AG04450 (cell line): ENCODE data around the gene VAMP7. TPM values are rescaled to one million over a fixed set of nuclear protein-coding genes. Genes with fewer than 3 reads are reported as not detected.
"Not testable (repeated sequence)": the region's sequence is repeated elsewhere in the genome, so short reads cannot be mapped to it uniquely, and the experiment has no call there.

Source experiments
- CTCF ChIA-PET: fragments of 300-600, 350-600 bp; formaldehyde crosslinking; extraction: SDS; loops from one replicate; lab custom pipeline; 2022; ENCODE audit warnings: antibody characterized with exemption, inconsistent platforms; lab: Charles Lee
- POLR2A ChIA-PET: fragments of 350-600 bp; formaldehyde crosslinking; extraction: SDS; loops from one replicate; lab custom pipeline; 2021; ENCODE audit warnings: antibody characterized with exemption, inconsistent platforms; lab: Yijun Ruan, JAX
- DNase-seq: peaks from one replicate; pipeline ENCODE4 v3.0.0-alpha.2; 2011; ENCODE audit warnings: low read depth, low spot score
- H3K27ac ChIP-seq: one replicate; pipeline ENCODE4 v1.5.1; 2012; ENCODE audit warnings: low read depth, low read length, control low read depth
- H3K27me3 ChIP-seq: one replicate; pipeline ENCODE4 v1.6.0; 2012; ENCODE audit warnings: low read length; ENCODE audit not compliant: control insufficient read depth, insufficient read depth
- H3K4me3 ChIP-seq: 2 replicates; pipeline ENCODE4 v1.5.1; 2011; ENCODE audit warnings: mild to moderate bottlenecking, low read depth, low read length, control low read depth
- H3K9me3 ChIP-seq: 2 replicates; pipeline ENCODE4 v1.5.1; 2012; ENCODE audit warnings: low read length; ENCODE audit not compliant: control insufficient read depth, insufficient read depth
- CTCF ChIP-seq: IDR thresholded peaks from 2 replicates; pipeline ENCODE4 v1.5.1; 2011; ENCODE audit warnings: low read depth, low read length, control low read depth, inconsistent platforms
- polyA plus RNA-seq: library from polyadenylated mRNA; depleted of rRNA; stranded (reverse); fragments of >200 nt; gene quantifications from 2 replicates; pipeline ENCODE4 v1.2.3, GENCODE V29; 2011

Gene VAMP7
- polyA plus RNA-seq, 1 experiment, result 77.6 TPM

GRCh38 chrX:155967653-155968325, 86.6 kb downstream of the VAMP7 start:
- H3K4me3 ChIP-seq, result no peak overlapping the region
- H3K27me3 ChIP-seq, result no peaks in the 10 kb centered on the region
- ChIA-PET CTCF (no interaction called here), POLR2A (no interaction called here)
- peaks cover 3% of the 10 kb centered on the region; the same call in 1 of the 2 replicates for H3K9me3 ChIP-seq
- no peak for DNase-seq
- no peak overlapping the region for H3K27ac ChIP-seq
- TF ChIP-seq CTCF, result no peak

- CTCF ChIA-PET, result no interaction called here
- DNase-seq, result no peak
- TF ChIP-seq CTCF, result no peak
- Histone ChIP-seq H3K27ac (no peak overlapping the region), H3K27me3 (no peaks in the 10 kb centered on the region), H3K4me3 (no peak overlapping the region), H3K9me3 (peaks cover 3% of the 10 kb centered on the region; the same call in 1 of the 2 replicates)
- POLR2A ChIA-PET, result no interaction called here
Measured at GRCh38 chrX:155968326-155968661, 87.1 kb downstream of the VAMP7 start.

GRCh38 chrX:155968791-155969190, 87.6 kb downstream of the VAMP7 start:
- DNase-seq, result no peak
- Histone ChIP-seq H3K27ac (no peak overlapping the region), H3K9me3 (peaks cover 3% of the 10 kb centered on the region; the same call in 1 of the 2 replicates), H3K27me3 (no peaks in the 10 kb centered on the region), H3K4me3 (no peak overlapping the region)
- POLR2A ChIA-PET, result no interaction called here
- TF ChIP-seq CTCF, result no peak
- CTCF ChIA-PET, result no interaction called here

- H3K9me3 ChIP-seq, DNase-seq, POLR2A ChIA-PET, H3K27ac ChIP-seq, CTCF ChIA-PET, H3K27me3 ChIP-seq, H3K4me3 ChIP-seq: not testable (repeated sequence)
Measured at GRCh38 chrX:155971658-155972057, 90.5 kb downstream of the VAMP7 start.

GRCh38 chrX:155972241-155972640, 91.1 kb downstream of the VAMP7 start:
- CTCF ChIA-PET, POLR2A ChIA-PET, H3K4me3 ChIP-seq, DNase-seq, H3K9me3 ChIP-seq, H3K27me3 ChIP-seq, H3K27ac ChIP-seq: not testable (repeated sequence)

- TF ChIP-seq CTCF, result no peak
- DNase-seq, result no peak
- ChIA-PET POLR2A (no interaction called here), CTCF (no interaction called here)
- Histone ChIP-seq H3K4me3 (no peak overlapping the region), H3K27me3 (no peaks in the 10 kb centered on the region), H3K9me3 (peaks cover 8% of the 10 kb centered on the region; the same call in 1 of the 2 replicates), H3K27ac (no peak overlapping the region)
Measured at GRCh38 chrX:155983326-155983725, 102.2 kb downstream of the VAMP7 start.
